ENCODE measurements around the gene SPAG16.

The SPAG16 gene

GRCh38 chr2:214233164-214233563 is 948.9 kb downstream of the SPAG16 start:
- TF ChIP-seq CTCF (IDR thresholded peaks at IDR 0.05; ENCODE audit: borderline replicate concordance, insufficient read depth, low read depth, low read length): no peak
- H3K4me3 ChIP-seq (ENCODE audit: low read depth, low read length): no peak overlapping the region

- TF ChIP-seq CTCF (IDR thresholded peaks at IDR 0.05; ENCODE audit: borderline replicate concordance, insufficient read depth, low read depth, low read length): no peak
- H3K4me3 ChIP-seq (ENCODE audit: low read depth, low read length): no peak overlapping the region
Observed at GRCh38 chr2:214242797-214243196, 958.5 kb downstream of the SPAG16 start.

GRCh38 chr2:214244847-214245246 is 960.6 kb downstream of the SPAG16 start:
- no peak overlapping the region for H3K4me3 ChIP-seq (ENCODE audit: low read depth, low read length)
- no peak for TF ChIP-seq CTCF (IDR thresholded peaks at IDR 0.05; ENCODE audit: borderline replicate concordance, insufficient read depth, low read depth, low read length)

- TF ChIP-seq CTCF (IDR thresholded peaks at IDR 0.05; ENCODE audit: borderline replicate concordance, insufficient read depth, low read depth, low read length): no peak
- H3K4me3 ChIP-seq (ENCODE audit: low read depth, low read length): no peak overlapping the region
Observed at GRCh38 chr2:214246417-214246816, 962.2 kb downstream of the SPAG16 start.

GRCh38 chr2:214247531-214247930 is 963.3 kb downstream of the SPAG16 start:
- no peak for TF ChIP-seq CTCF (IDR thresholded peaks at IDR 0.05; ENCODE audit: borderline replicate concordance, insufficient read depth, low read depth, low read length)

GRCh38 chr2:214255046-214255445 is 970.8 kb downstream of the SPAG16 start:
- no peak overlapping the region for H3K4me3 ChIP-seq (ENCODE audit: low read depth, low read length)
- no peak for TF ChIP-seq CTCF (IDR thresholded peaks at IDR 0.05; ENCODE audit: borderline replicate concordance, insufficient read depth, low read depth, low read length)

More at GRCh38 chr2:214247531-214247930, 963.3 kb downstream of the SPAG16 start:
- no peak overlapping the region for H3K4me3 ChIP-seq (ENCODE audit: low read depth, low read length)

GRCh38 chr2:214261683-214262082 is 977.4 kb downstream of the SPAG16 start:
- no peak overlapping the region for H3K4me3 ChIP-seq (ENCODE audit: low read depth, low read length)
- TF ChIP-seq CTCF (IDR thresholded peaks at IDR 0.05; ENCODE audit: borderline replicate concordance, insufficient read depth, low read depth, low read length): no peak
